Thyroid gland (tissue), 4 donors: Measurements from ENCODE around the gene AMACR.

Experiments
- POLR2A ChIP-seq, 2 donors: fragments of 450-650 bp; IDR thresholded peaks; one replicate each; pipeline ENCODE4 v1.6.1; 2017; ENCODE audit warnings: antibody characterized with exemption in 2 of 2, mild to moderate bottlenecking in 2 of 2, moderate library complexity in 1 of 2
- TF ChIP-seq, protein P1 (sequence below), 6 experiments: fragments of 200-600 bp in 3 of 6; fragments of 450-650 bp in 3 of 6; sonication (generic) in 3 of 6; IDR thresholded peaks; one replicate each; pipeline ENCODE4 v1.5.1; 2016 to 2019; ENCODE audit warnings: antibody characterized with exemption in 6 of 6, mild to moderate bottlenecking in 2 of 6, inconsistent platforms in 1 of 6, moderate library complexity in 1 of 6

DNA sequence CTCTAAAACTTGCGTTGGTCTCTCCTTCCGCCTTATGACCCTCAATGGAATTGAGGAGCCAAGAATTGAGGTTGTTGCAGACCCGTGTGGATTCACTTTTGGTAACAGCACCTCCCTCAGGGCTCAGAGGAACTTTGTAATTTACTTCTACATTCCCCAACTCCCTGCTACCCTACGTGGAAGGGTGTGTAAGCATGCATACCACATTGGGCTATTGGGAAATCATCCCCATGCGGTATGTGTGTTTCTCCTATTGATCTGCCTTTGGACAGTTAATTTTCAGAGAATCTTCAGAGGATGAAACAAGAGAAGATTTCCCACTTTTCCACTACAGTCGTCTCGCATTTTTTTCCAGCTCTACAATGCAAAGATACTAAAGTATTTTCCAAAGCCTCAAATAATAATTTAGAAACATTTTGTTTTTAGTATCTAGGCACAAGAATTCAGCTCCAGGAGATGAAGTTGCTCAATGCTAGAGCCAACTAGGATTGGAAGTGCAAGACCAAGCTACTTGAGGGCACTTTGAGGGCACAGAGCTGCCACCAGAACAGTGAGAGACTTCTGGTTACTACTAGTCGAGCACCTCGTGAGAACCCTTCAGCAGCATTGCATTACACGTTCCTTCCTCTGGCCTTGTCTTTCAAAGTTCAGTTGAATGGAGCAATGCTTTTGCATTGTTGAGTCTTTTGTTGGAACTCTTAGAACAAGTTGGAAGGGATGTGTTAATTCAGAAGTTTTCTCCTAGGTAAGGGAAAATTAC is 31.7 kb upstream of the AMACR start:
- TF ChIP-seq, protein P1, sequence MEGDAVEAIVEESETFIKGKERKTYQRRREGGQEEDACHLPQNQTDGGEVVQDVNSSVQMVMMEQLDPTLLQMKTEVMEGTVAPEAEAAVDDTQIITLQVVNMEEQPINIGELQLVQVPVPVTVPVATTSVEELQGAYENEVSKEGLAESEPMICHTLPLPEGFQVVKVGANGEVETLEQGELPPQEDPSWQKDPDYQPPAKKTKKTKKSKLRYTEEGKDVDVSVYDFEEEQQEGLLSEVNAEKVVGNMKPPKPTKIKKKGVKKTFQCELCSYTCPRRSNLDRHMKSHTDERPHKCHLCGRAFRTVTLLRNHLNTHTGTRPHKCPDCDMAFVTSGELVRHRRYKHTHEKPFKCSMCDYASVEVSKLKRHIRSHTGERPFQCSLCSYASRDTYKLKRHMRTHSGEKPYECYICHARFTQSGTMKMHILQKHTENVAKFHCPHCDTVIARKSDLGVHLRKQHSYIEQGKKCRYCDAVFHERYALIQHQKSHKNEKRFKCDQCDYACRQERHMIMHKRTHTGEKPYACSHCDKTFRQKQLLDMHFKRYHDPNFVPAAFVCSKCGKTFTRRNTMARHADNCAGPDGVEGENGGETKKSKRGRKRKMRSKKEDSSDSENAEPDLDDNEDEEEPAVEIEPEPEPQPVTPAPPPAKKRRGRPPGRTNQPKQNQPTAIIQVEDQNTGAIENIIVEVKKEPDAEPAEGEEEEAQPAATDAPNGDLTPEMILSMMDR (IDR thresholded peaks at IDR 0.05): no peak
- TF ChIP-seq POLR2A (IDR thresholded peaks at IDR 0.05): no peak
